ENCODE data around the gene MAP1B. TPM values are rescaled to one million over a fixed set of nuclear protein-coding genes. Genes with fewer than 3 reads are reported as not detected.

Gene MAP1B
- total RNA-seq, 1 donor from 2014 or later, result 84.4 TPM

GRCh38 chr5:72064801-72065570 lies 42.3 kb upstream of the MAP1B start:
- Histone ChIP-seq H4K20me1 (ENCODE audit: low read depth) (peaks cover 11% of the 10 kb centered on the region), H3K27ac (no peak overlapping the region), H3K9me3 (ENCODE audit: low read depth) (no peaks in the 10 kb centered on the region), H3F3A (ENCODE audit: low read depth) (peaks cover 26% of the 10 kb centered on the region), H3K4me1 (peaks cover 36% of the 10 kb centered on the region), H3K79me2 (ENCODE audit: low read depth) (no peaks in the 10 kb centered on the region), H3K36me3 (no peaks in the 10 kb centered on the region), H2AFZ (replicated peaks) (no peak overlapping the region), H3K4me2 (peak overlapping the region; percentile 9), H3K9ac (no peak overlapping the region), H3K27me3 (no peaks in the 10 kb centered on the region), H3K4me3 (no peak overlapping the region)
- H3K9me3 Mint-ChIP-seq, result no peaks in the 10 kb centered on the region
- H3K4me3 Mint-ChIP-seq, result no peak overlapping the region
- H3K36me3 Mint-ChIP-seq, result no peaks in the 10 kb centered on the region
- H3K4me1 Mint-ChIP-seq, result peaks cover 36% of the 10 kb centered on the region
- peak; percentile 31 for DNase-seq (ENCODE audit: low spot score)
- no peak overlapping the region for H3K27ac Mint-ChIP-seq
- H3K27me3 Mint-ChIP-seq (ENCODE audit: insufficient read depth, low read depth), result peaks cover 12% of the 10 kb centered on the region
- TF ChIP-seq EZH2 (IDR thresholded peaks at IDR 0.05) (no peak), EZH2phosphoT487 (IDR thresholded peaks at IDR 0.05) (no peak), CTCF (IDR thresholded peaks at IDR 0.05) (no peak)

GRCh38 chr5:72065751-72066255 lies 41.5 kb upstream of the MAP1B start:
- no peaks in the 10 kb centered on the region for H3K79me2 ChIP-seq (ENCODE audit: low read depth)
- peak overlapping the region; percentile 64 for H3K27ac ChIP-seq
- no peaks in the 10 kb centered on the region for H3K9me3 ChIP-seq (ENCODE audit: low read depth)
- Mint-ChIP-seq H3K36me3 (no peaks in the 10 kb centered on the region), H3K4me1 (peaks cover 40% of the 10 kb centered on the region), H3K27ac (peak overlapping the region; percentile 50), H3K4me3 (no peak overlapping the region), H3K9me3 (no peaks in the 10 kb centered on the region), H3K27me3 (ENCODE audit: insufficient read depth, low read depth) (peaks cover 12% of the 10 kb centered on the region)
- peaks cover 36% of the 10 kb centered on the region for H3K4me1 ChIP-seq
- no peak overlapping the region for H3K9ac ChIP-seq
- TF ChIP-seq EZH2 (IDR thresholded peaks at IDR 0.05), result no peak
- no peak for TF ChIP-seq EZH2phosphoT487 (IDR thresholded peaks at IDR 0.05)
- TF ChIP-seq CTCF (IDR thresholded peaks at IDR 0.05), result no peak
- peaks cover 11% of the 10 kb centered on the region for H4K20me1 ChIP-seq (ENCODE audit: low read depth)
- peaks cover 26% of the 10 kb centered on the region for H3F3A ChIP-seq (ENCODE audit: low read depth)
- H3K36me3 ChIP-seq, result no peaks in the 10 kb centered on the region
- peak overlapping the region; percentile 10 for H3K4me3 ChIP-seq
- H3K4me2 ChIP-seq, result peak overlapping the region; percentile 61
- peak; percentile 88 for DNase-seq (ENCODE audit: low spot score)
- H3K27me3 ChIP-seq, result no peaks in the 10 kb centered on the region
- no peak overlapping the region for H2AFZ ChIP-seq (replicated peaks)

- Histone ChIP-seq H3K9me3 (ENCODE audit: low read depth) (no peaks in the 10 kb centered on the region), H3K9ac (no peak overlapping the region), H3K4me2 (peak overlapping the region; percentile 61), H3K27me3 (no peaks in the 10 kb centered on the region), H3F3A (ENCODE audit: low read depth) (peaks cover 26% of the 10 kb centered on the region), H2AFZ (replicated peaks) (no peak overlapping the region), H3K4me1 (peaks cover 36% of the 10 kb centered on the region), H3K27ac (no peak overlapping the region), H3K4me3 (peak overlapping the region; percentile 10), H4K20me1 (ENCODE audit: low read depth) (peaks cover 11% of the 10 kb centered on the region), H3K36me3 (no peaks in the 10 kb centered on the region), H3K79me2 (ENCODE audit: low read depth) (no peaks in the 10 kb centered on the region)
- Mint-ChIP-seq H3K36me3 (no peaks in the 10 kb centered on the region), H3K4me1 (peaks cover 40% of the 10 kb centered on the region), H3K27ac (no peak overlapping the region), H3K27me3 (ENCODE audit: insufficient read depth, low read depth) (peaks cover 12% of the 10 kb centered on the region), H3K9me3 (no peaks in the 10 kb centered on the region), H3K4me3 (no peak overlapping the region)
- TF ChIP-seq EZH2phosphoT487 (IDR thresholded peaks at IDR 0.05) (no peak), CTCF (IDR thresholded peaks at IDR 0.05) (no peak), EZH2 (IDR thresholded peaks at IDR 0.05) (no peak)
- no peak for DNase-seq (ENCODE audit: low spot score)
Measured at GRCh38 chr5:72066705-72067107, 40.6 kb upstream of the MAP1B start.
